ENCODE measurements around the gene DVL1. TPM values are rescaled to one million over a fixed set of nuclear protein-coding genes. Genes with fewer than 3 reads are reported as not detected.
A peak's percentile ranks its signal among the peaks of the same experiment; 100 is the strongest.

The DVL1 gene
- total and polyA plus RNA-seq, 9 of the 15 experiments (the other 6 are each of a cell fraction or from before 2014, with no cell fraction given), result 0.62 to 135 (median 24.3) TPM

GRCh38 chr1:1324524-1325287 lies 24.5 kb downstream of the DVL1 start, which contains the start of the genes CPTP and INTS11 (continued):
- TF ChIP-seq POLR2B (IDR thresholded peaks at IDR 0.05; ENCODE audit: low read depth, partially characterized antibody) (peak; percentile 87), BCL6 (CRISPR knock-in tag; IDR thresholded peaks at IDR 0.05) (no peak), RBFOX2 (IDR thresholded peaks at IDR 0.05; ENCODE audit: low read depth, low read length) (peak; percentile 82), EGR1 (conservative IDR thresholded peaks at IDR 0.05) (peak; percentile 39; the same call in 1 of the 2 replicates), HDAC3 (IDR thresholded peaks at IDR 0.05; ENCODE audit: borderline replicate concordance, partially characterized antibody) (no peak), MECOM (CRISPR knock-in tag; IDR thresholded peaks at IDR 0.05) (no peak), RAD21 (CRISPR knock-in tag; conservative IDR thresholded peaks at IDR 0.05 in 1 of 2, IDR thresholded peaks at IDR 0.05 in 1 of 2) (0 out of 4 replicates have a peak, but pooled peaks of 1 of the 2 experiments have one; percentile 3), TFE3 (CRISPR knock-in tag; IDR thresholded peaks at IDR 0.05) (no peak), CUX1 (CRISPR knock-in tag; IDR thresholded peaks at IDR 0.05) (no peak), MTA1 (IDR thresholded peaks at IDR 0.05; ENCODE audit: borderline replicate concordance) (no peak), HMBOX1 (IDR thresholded peaks at IDR 0.05) (no peak), SMAD1 (IDR thresholded peaks at IDR 0.05; ENCODE audit: low read depth, low read length, partially characterized antibody) (peak; percentile 52), SUPT5H (IDR thresholded peaks at IDR 0.05) (peak; percentile 90), CCNT2 (IDR thresholded peaks at IDR 0.05; ENCODE audit: borderline replicate concordance, extremely low read depth, insufficient read length, low read depth, low read length) (peak; percentile 43), POLR2AphosphoS5 (IDR thresholded peaks at IDR 0.05; ENCODE audit: control insufficient read depth, insufficient read depth, low read depth, low read length) (peak; percentile 67), SETDB1 (IDR thresholded peaks at IDR 0.05; ENCODE audit: low read length) (no peak), EP400 (IDR thresholded peaks at IDR 0.05) (peak; percentile 74; the same call in 1 of the 2 replicates)
